GM12878 (cell line): ENCODE results near the gene DPP4. TPM values are rescaled to one million over a fixed set of nuclear protein-coding genes. Genes with fewer than 3 reads are reported as not detected.

Experiments used
- ATAC-seq: fragments of 200-7000 bp; cut with Tn5 transposase; 3 replicates; pipeline ENCODE4 v1.9.1; 2020; ENCODE audit warnings: mild to moderate bottlenecking, moderate library complexity
- BruUV-seq: library from RNA; stranded (reverse); fragments of 400-500 nt; replicated peaks from 2 replicates; lab custom pipeline; 2021; lab: Mats Ljungman, UMichigan
- CTCF ChIA-PET: fragments of 300-600 bp; sonication (Branson Sonifier 250); formaldehyde crosslinking; extraction: SDS; loops from one replicate; lab custom pipeline; 2021; ENCODE audit warnings: inconsistent platforms; lab: Yijun Ruan, JAX
- POLR2A ChIA-PET: fragments of 350-600 bp; formaldehyde crosslinking; extraction: SDS; loops from one replicate; lab custom pipeline; 2021; ENCODE audit warnings: inconsistent platforms; lab: Charles Lee
- RAD21 ChIA-PET: fragments of 300-600 bp; sonication (Branson Sonifier 250); formaldehyde crosslinking; loops from one replicate; lab custom pipeline; 2023; ENCODE audit warnings: antibody characterized with exemption; ENCODE audit not compliant: unreplicated experiment; lab: Charles Lee
- SMC1A ChIA-PET: fragments of 300-600 bp; sonication (Branson Sonifier 250); formaldehyde crosslinking; loops from one replicate; lab custom pipeline; 2023; ENCODE audit not compliant: unreplicated experiment, uncharacterized antibody; lab: Charles Lee
- DNase-seq: peaks from one replicate; pipeline ENCODE4 v3.0.0-alpha.2; 2011; ENCODE audit warnings: low read depth, low spot score
- FAIRE-seq: peaks from 3 replicates; lab custom pipeline; 2011; peaks lifted over from hg19 to GRCh38; lab: Jason Lieb, UNC
- H2AFZ ChIP-seq: 2 replicates; pipeline ENCODE4 v1.6.0; 2011; ENCODE audit warnings: low read depth, low read length, control low read depth; ENCODE audit not compliant: control insufficient read depth
- H3K27ac ChIP-seq: 2 replicates; pipeline ENCODE4 v1.5.1; 2011; ENCODE audit warnings: control low read depth; ENCODE audit not compliant: control insufficient read depth, insufficient read depth
- H3K27me3 ChIP-seq, 2 experiments: replicated peaks in 1 of 2; 2 replicates each; pipeline versions ENCODE4 v1.6.0 to v1.6.1; 2011; ENCODE audit warnings: low read length in 1 of 2; ENCODE audit not compliant: control insufficient read depth in 2 of 2, insufficient read depth in 2 of 2
- H3K36me3 ChIP-seq, 2 experiments: 2 replicates each; pipeline ENCODE4 v1.5.1; 2011; ENCODE audit warnings: low read length in 1 of 2; ENCODE audit not compliant: control insufficient read depth in 2 of 2, insufficient read depth in 2 of 2
- H3K4me1 ChIP-seq: 2 replicates; pipeline ENCODE4 v1.6.1; 2011; ENCODE audit warnings: mild to moderate bottlenecking, low read length, moderate library complexity, mixed read lengths; ENCODE audit not compliant: control insufficient read depth, insufficient read depth
- H3K4me2 ChIP-seq: 2 replicates; pipeline ENCODE4 v1.6.0; 2011; ENCODE audit warnings: control low read depth; ENCODE audit not compliant: control insufficient read depth, insufficient read depth
- H3K4me3 ChIP-seq: fragments of 200-600 bp; sonication (generic); 2 replicates; pipeline ENCODE4 v1.5.1; 2016
- H3K79me2 ChIP-seq: 2 replicates; pipeline ENCODE4 v1.6.0; 2011; ENCODE audit warnings: low read length; ENCODE audit not compliant: control insufficient read depth, insufficient read depth
- H3K9ac ChIP-seq: 2 replicates; pipeline ENCODE4 v1.8.0; 2011; ENCODE audit warnings: low read length, control low read depth, mixed read lengths; ENCODE audit not compliant: control insufficient read depth, insufficient read depth
- H3K9me3 ChIP-seq: replicated peaks from 3 replicates; pipeline ENCODE4 v1.5.1; 2011; ENCODE audit warnings: mild to moderate bottlenecking, low read length; ENCODE audit not compliant: control insufficient read depth, insufficient read depth
- H4K20me1 ChIP-seq: 2 replicates; pipeline ENCODE4 v1.6.0; 2011; ENCODE audit not compliant: control insufficient read depth, insufficient read depth
- ASH2L ChIP-seq: fragments of 300-600, 200-600 bp; sonication (generic); IDR thresholded peaks from 2 replicates; pipeline ENCODE4 v1.6.1; 2017; ENCODE audit warnings: low read depth, mild to moderate bottlenecking, borderline replicate concordance
- BCL11A ChIP-seq: IDR thresholded peaks from 2 replicates; pipeline ENCODE4 v1.6.1; 2011; ENCODE audit warnings: low read depth, low read length
- BHLHE40 ChIP-seq, 2 experiments: fragments of 450-650 bp in 1 of 2; IDR thresholded peaks; 2 replicates each; pipeline ENCODE4 v1.6.1; 2011 to 2017; ENCODE audit warnings: low read depth in 2 of 2, borderline replicate concordance in 1 of 2, improper control_type of control experiment in 1 of 2, low read length in 1 of 2, mild to moderate bottlenecking in 1 of 2
- CBFB ChIP-seq: IDR thresholded peaks from 2 replicates; pipeline ENCODE4 v1.6.1; 2016; ENCODE audit warnings: antibody characterized with exemption, low read depth
- CHD4 ChIP-seq: fragments of 200-600 bp; sonication (generic); IDR thresholded peaks from 2 replicates; pipeline ENCODE4 v1.6.1; 2016; ENCODE audit warnings: mild to moderate bottlenecking
- E2F4 ChIP-seq: IDR thresholded peaks from 2 replicates; pipeline ENCODE4 v1.6.1; 2012; ENCODE audit warnings: low read depth, low read length, improper control_type of control experiment
- IRF4 ChIP-seq: IDR thresholded peaks from 2 replicates; pipeline ENCODE4 v1.6.1; 2011; ENCODE audit warnings: low read depth, low read length
- KDM1A ChIP-seq: fragments of 200-600 bp; sonication (generic); IDR thresholded peaks from 2 replicates; pipeline ENCODE4 v1.6.1; 2016; ENCODE audit warnings: borderline replicate concordance
- MYB ChIP-seq: fragments of 150-350 bp; IDR thresholded peaks from 2 replicates; pipeline ENCODE4 v1.6.1; 2014; ENCODE audit warnings: mild to moderate bottlenecking, low read depth, low read length, borderline replicate concordance
- POU2F2 ChIP-seq: IDR thresholded peaks from 3 replicates; pipeline ENCODE4 v1.6.1; 2011; ENCODE audit warnings: low read depth, mild to moderate bottlenecking, low read length, borderline replicate concordance
- SIN3A ChIP-seq: IDR thresholded peaks from 2 replicates; pipeline ENCODE4 v1.6.1; 2012; ENCODE audit warnings: low read depth, low read length, improper control_type of control experiment
- SRF ChIP-seq, 2 experiments: IDR thresholded peaks; 2 replicates each; pipeline ENCODE4 v1.6.1; 2011; ENCODE audit warnings: low read depth in 2 of 2, low read length in 2 of 2, mild to moderate bottlenecking in 1 of 2, moderate library complexity in 1 of 2
- SUPT20H ChIP-seq: IDR thresholded peaks from 2 replicates; pipeline ENCODE4 v1.6.1; 2011; ENCODE audit warnings: low read depth, mild to moderate bottlenecking, low read length, moderate library complexity, borderline replicate concordance; ENCODE audit not compliant: control insufficient read depth
- TCF3 ChIP-seq: IDR thresholded peaks from 2 replicates; pipeline ENCODE4 v1.6.1; 2012; ENCODE audit warnings: low read depth, mild to moderate bottlenecking, low read length, borderline replicate concordance; ENCODE audit not compliant: insufficient read depth
- WGBS: methylation state at CpG from one replicate; pipeline ENCODE4 v1.1.6; 2016; ENCODE audit warnings: low lambda C conversion rate; ENCODE audit not compliant: insufficient replicate concordance, insufficient coverage; ENCODE audit errors: missing lambda C conversion rate; 5-methylcytosine and 5-hydroxymethylcytosine counted together
- in situ Hi-C: fragments of 300-500 bp; cut with MboI; formaldehyde crosslinking; loops from 9 replicates; pipeline ENCODE4 v1.14.3; 2018; ENCODE audit warnings: mixed read lengths
- intact Hi-C: fragments of 100-400 bp; cut with micrococcal nuclease; formaldehyde crosslinking; loops from one replicate; pipeline ENCODE4 v1.14.2; 2022; ENCODE audit not compliant: unreplicated experiment
- polyA plus RNA-seq, 11 experiments: library from polyadenylated mRNA; depleted of rRNA in 4 of 11; unstranded in 6 of 11; stranded (reverse) in 5 of 11; fragments of >200 nt; fragmentation: Nextera tagmentation in 4 of 11; fragmentation: Illumina TruSeq in 1 of 11; extraction: Ambion mirVana in 4 of 11; extraction: Trizol in 1 of 11; gene quantifications; 1 replicate in 1 of 11; 2 replicates in 10 of 11; pipeline versions ENCODE4 v1.2.1 to v1.2.3, GENCODE V29; 2011 to 2016; ENCODE audit warnings: inconsistent platforms in 2 of 11, missing spikeins in 2 of 11, low read depth in 1 of 11
- total RNA-seq, 4 experiments: library from RNA; depleted of rRNA in 3 of 4; stranded (reverse); fragments of >200 nt in 3 of 4; fragmentation: Illumina TruSeq in 1 of 4; extraction: Trizol in 1 of 4; gene quantifications; 2 replicates each; pipeline versions ENCODE4 v1.2.1 to v1.2.3, GENCODE V29; 2013 to 2021

Gene DPP4
- total and polyA plus RNA-seq, 10 of the 15 experiments (the other 5 are each of a cell fraction or from before 2014, with no cell fraction given) = 4.1 to 11.4 (median 9.3) TPM

GRCh38 chr2:162013514-162014475 is 60.2 kb downstream of the DPP4 start:
- H3K4me1 ChIP-seq = no peaks in the 10 kb centered on the region
- H2AFZ ChIP-seq = no peak overlapping the region; the same call in 1 of the 2 replicates
- DNase-seq (no peak), FAIRE-seq (no peak), ATAC-seq (no peak)
- RAD21 ChIA-PET = interaction anchor here (4.1 kb wide), 1 partner anchor 112 kb away, joined by 28 read pairs; no protein-coding TSS in a partner anchor
- WGBS = 25% methylated on average over 9 of the region's 9 CpGs
- H3K27me3 ChIP-seq = no peaks in the 10 kb centered on the region
- no peaks in the 10 kb centered on the region for H3K9me3 ChIP-seq
- H3K4me2 ChIP-seq = no peak overlapping the region
- POLR2A ChIA-PET = no interaction called here
- in situ Hi-C loops = no loop called here
- no TSS peak for BruUV-seq
- no peaks in the 10 kb centered on the region for H3K79me2 ChIP-seq
- H3K4me3 ChIP-seq = no peak overlapping the region
- CTCF ChIA-PET = interaction anchor here (0.6 to 6.5 kb wide), 6 partner anchors 9 to 1529 kb away, joined by 3 to 48 read pairs (median 3); no protein-coding TSS in a partner anchor
- SMC1A ChIA-PET = interaction anchor here (0.6 to 2.3 kb wide), 6 partner anchors 28 to 113 kb away, joined by 3 to 8 read pairs (median 4); partner anchors contain the start of gene DPP4
- H3K27ac ChIP-seq = no peak overlapping the region
- H4K20me1 ChIP-seq = no peaks in the 10 kb centered on the region
- no peak overlapping the region for H3K9ac ChIP-seq
- intact Hi-C loops = no loop called here
- no peaks in the 10 kb centered on the region for H3K36me3 ChIP-seq
- no peak for TF ChIP-seq MYB
- no peak for TF ChIP-seq CBFB
- no peak for TF ChIP-seq POU2F2
- TF ChIP-seq SIN3A = no peak
- TF ChIP-seq E2F4 = no peak
- TF ChIP-seq CHD4 = no peak
- no peak for TF ChIP-seq TCF3
- TF ChIP-seq KDM1A = no peak
- TF ChIP-seq BCL11A = no peak
- TF ChIP-seq SRF (IDR thresholded peaks at IDR 0.05; ENCODE audit: low read depth in 2 of 2, low read length in 2 of 2) = no peak
- TF ChIP-seq BHLHE40 (IDR thresholded peaks at IDR 0.05; ENCODE audit: borderline replicate concordance in 1 of 2, low read depth in 2 of 2, low read length in 1 of 2) = no peak
- TF ChIP-seq IRF4 = no peak
- TF ChIP-seq ASH2L = no peak
- TF ChIP-seq SUPT20H = no peak
